Measurements from ENCODE around the gene ATP10B. TPM values are rescaled to one million over a fixed set of nuclear protein-coding genes. Genes with fewer than 3 reads are reported as not detected.

ATP10B gene
- total and polyA plus RNA-seq, 10 of the 15 experiments (the other 5 are each of a cell fraction or from before 2014, with no cell fraction given) = not detected

- no peak for TF ChIP-seq RUNX3 (IDR thresholded peaks at IDR 0.05; ENCODE audit: low read length)
- TF ChIP-seq, protein P1, sequence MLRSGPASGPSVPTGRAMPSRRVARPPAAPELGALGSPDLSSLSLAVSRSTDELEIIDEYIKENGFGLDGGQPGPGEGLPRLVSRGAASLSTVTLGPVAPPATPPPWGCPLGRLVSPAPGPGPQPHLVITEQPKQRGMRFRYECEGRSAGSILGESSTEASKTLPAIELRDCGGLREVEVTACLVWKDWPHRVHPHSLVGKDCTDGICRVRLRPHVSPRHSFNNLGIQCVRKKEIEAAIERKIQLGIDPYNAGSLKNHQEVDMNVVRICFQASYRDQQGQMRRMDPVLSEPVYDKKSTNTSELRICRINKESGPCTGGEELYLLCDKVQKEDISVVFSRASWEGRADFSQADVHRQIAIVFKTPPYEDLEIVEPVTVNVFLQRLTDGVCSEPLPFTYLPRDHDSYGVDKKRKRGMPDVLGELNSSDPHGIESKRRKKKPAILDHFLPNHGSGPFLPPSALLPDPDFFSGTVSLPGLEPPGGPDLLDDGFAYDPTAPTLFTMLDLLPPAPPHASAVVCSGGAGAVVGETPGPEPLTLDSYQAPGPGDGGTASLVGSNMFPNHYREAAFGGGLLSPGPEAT (IDR thresholded peaks at IDR 0.05; ENCODE audit: low read depth) = no peak
Measured at GRCh38 chr5:160869989-160870521, 18.0 kb upstream of the ATP10B start (continued).

GRCh38 chr5:160867976-160868375, 16.0 kb upstream of the ATP10B start:
- intact Hi-C loops (cut with micrococcal nuclease; ENCODE audit: unreplicated experiment) (loop anchor here (1.0 kb wide), 1 partner anchor 15 kb away; no protein-coding TSS in a partner anchor), in situ Hi-C loops (cut with MboI) (no loop called here)
- DNase-seq (ENCODE audit: low read depth, low spot score) (no peak), ATAC-seq (no peak), FAIRE-seq (no peak)
- H3K27me3 ChIP-seq (replicated peaks in 1 of 2; ENCODE audit: control insufficient read depth in 2 of 2, insufficient read depth in 2 of 2, low read length in 1 of 2) = no peaks in the 10 kb centered on the region
- H2AFZ ChIP-seq (ENCODE audit: control insufficient read depth, low read depth, low read length) = no peak overlapping the region
- no peak overlapping the region for H3K4me2 ChIP-seq (ENCODE audit: control insufficient read depth, insufficient read depth)
- H3K4me1 ChIP-seq (ENCODE audit: control insufficient read depth, insufficient read depth, low read length) = no peaks in the 10 kb centered on the region
- no peaks in the 10 kb centered on the region for H3K36me3 ChIP-seq (ENCODE audit: control insufficient read depth in 2 of 2, insufficient read depth in 2 of 2, low read length in 1 of 2)
- no peaks in the 10 kb centered on the region for H3K79me2 ChIP-seq (ENCODE audit: control insufficient read depth, insufficient read depth, low read length)
- POLR2A ChIA-PET = no interaction called here
- H3K9me3 ChIP-seq (replicated peaks; ENCODE audit: control insufficient read depth, insufficient read depth, low read length) = no peaks in the 10 kb centered on the region
- RAD21 ChIA-PET (ENCODE audit: unreplicated experiment) = no interaction called here
- no peaks in the 10 kb centered on the region for H4K20me1 ChIP-seq (ENCODE audit: control insufficient read depth, insufficient read depth)
- SMC1A ChIA-PET (ENCODE audit: uncharacterized antibody, unreplicated experiment) = interaction anchor here (1.1 to 1.9 kb wide), 3 partner anchors 15 to 24 kb away, joined by 3 to 6 read pairs (median 3); no protein-coding TSS in a partner anchor
- H3K9ac ChIP-seq (ENCODE audit: control insufficient read depth, insufficient read depth, low read length) = no peak overlapping the region
- no TSS peak for BruUV-seq (replicated peaks)
- TF ChIP-seq HDGF (IDR thresholded peaks at IDR 0.05) (no peak), EZH2 (IDR thresholded peaks at IDR 0.05; ENCODE audit: borderline replicate concordance, control insufficient read depth, low read depth, low read length) (no peak), CBX5 (IDR thresholded peaks at IDR 0.05; ENCODE audit: low read depth) (no peak), FOS (IDR thresholded peaks at IDR 0.05; ENCODE audit: borderline replicate concordance, extremely low read depth, insufficient read length) (no peak), STAT3 (IDR thresholded peaks at IDR 0.05; ENCODE audit: low read depth, low read length) (no peak), TAF1 (IDR thresholded peaks at IDR 0.05; ENCODE audit: borderline replicate concordance, low read depth, low read length) (no peak), FOXK2 (IDR thresholded peaks at IDR 0.05) (no peak), EED (IDR thresholded peaks at IDR 0.05; ENCODE audit: low read depth) (no peak), MXI1 (IDR thresholded peaks at IDR 0.05; ENCODE audit: low read depth, low read length) (no peak)
- TF ChIP-seq, protein P2, sequence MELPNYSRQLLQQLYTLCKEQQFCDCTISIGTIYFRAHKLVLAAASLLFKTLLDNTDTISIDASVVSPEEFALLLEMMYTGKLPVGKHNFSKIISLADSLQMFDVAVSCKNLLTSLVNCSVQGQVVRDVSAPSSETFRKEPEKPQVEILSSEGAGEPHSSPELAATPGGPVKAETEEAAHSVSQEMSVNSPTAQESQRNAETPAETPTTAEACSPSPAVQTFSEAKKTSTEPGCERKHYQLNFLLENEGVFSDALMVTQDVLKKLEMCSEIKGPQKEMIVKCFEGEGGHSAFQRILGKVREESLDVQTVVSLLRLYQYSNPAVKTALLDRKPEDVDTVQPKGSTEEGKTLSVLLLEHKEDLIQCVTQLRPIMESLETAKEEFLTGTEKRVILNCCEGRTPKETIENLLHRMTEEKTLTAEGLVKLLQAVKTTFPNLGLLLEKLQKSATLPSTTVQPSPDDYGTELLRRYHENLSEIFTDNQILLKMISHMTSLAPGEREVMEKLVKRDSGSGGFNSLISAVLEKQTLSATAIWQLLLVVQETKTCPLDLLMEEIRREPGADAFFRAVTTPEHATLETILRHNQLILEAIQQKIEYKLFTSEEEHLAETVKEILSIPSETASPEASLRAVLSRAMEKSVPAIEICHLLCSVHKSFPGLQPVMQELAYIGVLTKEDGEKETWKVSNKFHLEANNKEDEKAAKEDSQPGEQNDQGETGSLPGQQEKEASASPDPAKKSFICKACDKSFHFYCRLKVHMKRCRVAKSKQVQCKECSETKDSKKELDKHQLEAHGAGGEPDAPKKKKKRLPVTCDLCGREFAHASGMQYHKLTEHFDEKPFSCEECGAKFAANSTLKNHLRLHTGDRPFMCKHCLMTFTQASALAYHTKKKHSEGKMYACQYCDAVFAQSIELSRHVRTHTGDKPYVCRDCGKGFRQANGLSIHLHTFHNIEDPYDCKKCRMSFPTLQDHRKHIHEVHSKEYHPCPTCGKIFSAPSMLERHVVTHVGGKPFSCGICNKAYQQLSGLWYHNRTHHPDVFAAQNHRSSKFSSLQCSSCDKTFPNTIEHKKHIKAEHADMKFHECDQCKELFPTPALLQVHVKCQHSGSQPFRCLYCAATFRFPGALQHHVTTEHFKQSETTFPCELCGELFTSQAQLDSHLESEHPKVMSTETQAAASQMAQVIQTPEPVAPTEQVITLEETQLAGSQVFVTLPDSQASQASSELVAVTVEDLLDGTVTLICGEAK (IDR thresholded peaks at IDR 0.05; ENCODE audit: borderline replicate concordance) = no peak
- TF ChIP-seq, protein P3, sequence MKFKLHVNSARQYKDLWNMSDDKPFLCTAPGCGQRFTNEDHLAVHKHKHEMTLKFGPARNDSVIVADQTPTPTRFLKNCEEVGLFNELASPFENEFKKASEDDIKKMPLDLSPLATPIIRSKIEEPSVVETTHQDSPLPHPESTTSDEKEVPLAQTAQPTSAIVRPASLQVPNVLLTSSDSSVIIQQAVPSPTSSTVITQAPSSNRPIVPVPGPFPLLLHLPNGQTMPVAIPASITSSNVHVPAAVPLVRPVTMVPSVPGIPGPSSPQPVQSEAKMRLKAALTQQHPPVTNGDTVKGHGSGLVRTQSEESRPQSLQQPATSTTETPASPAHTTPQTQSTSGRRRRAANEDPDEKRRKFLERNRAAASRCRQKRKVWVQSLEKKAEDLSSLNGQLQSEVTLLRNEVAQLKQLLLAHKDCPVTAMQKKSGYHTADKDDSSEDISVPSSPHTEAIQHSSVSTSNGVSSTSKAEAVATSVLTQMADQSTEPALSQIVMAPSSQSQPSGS (IDR thresholded peaks at IDR 0.05; ENCODE audit: low read length) = no peak
- CTCF ChIA-PET = interaction anchor here (0.8 to 1.4 kb wide), 2 partner anchors 16 to 103 kb away, joined by 3 to 4 read pairs; partner anchors contain the start of gene ATP10B
- H3K27ac ChIP-seq (ENCODE audit: control insufficient read depth, insufficient read depth) = no peak overlapping the region
- 48% methylated on average over 6 of the region's 6 CpGs for WGBS (ENCODE audit: insufficient coverage, insufficient replicate concordance, low lambda C conversion rate, missing lambda C conversion rate)
- no peak overlapping the region for H3K4me3 ChIP-seq

All from GM12878 (cell line).